ENCODE results near the gene GCSAM. TPM values are rescaled to one million over a fixed set of nuclear protein-coding genes. Genes with fewer than 3 reads are reported as not detected.

GCSAM gene
- total RNA-seq, 1 experiment from 2014 or later: not detected

GRCh38 chr3:112149136-112149535, 16.1 kb upstream of the GCSAM start:
- ChIA-PET POLR2A (ENCODE audit: unreplicated experiment) (no interaction called here), CTCF (no interaction called here)
- intact Hi-C loops (cut with micrococcal nuclease; ENCODE audit: unreplicated experiment): no loop called here

GRCh38 chr3:112143689-112144088, 10.6 kb upstream of the GCSAM start:
- H3K4me2 ChIP-seq: no peak overlapping the region
- no peak overlapping the region for H2AFZ ChIP-seq
- intact Hi-C loops (cut with micrococcal nuclease; ENCODE audit: unreplicated experiment): no loop called here
- no peaks in the 10 kb centered on the region for H3K79me2 ChIP-seq (ENCODE audit: low read depth)
- H3K9me2 ChIP-seq (ENCODE audit: insufficient read depth): no peaks in the 10 kb centered on the region
- 0 out of 2 replicates have a peak, but pooled peaks cover 4% of the 10 kb centered on the region for H3K9me3 ChIP-seq (ENCODE audit: insufficient read depth, low read depth)
- no peak for DNase-seq
- H3K27me3 ChIP-seq (ENCODE audit: insufficient read depth, low read depth): no peaks in the 10 kb centered on the region
- CTCF ChIA-PET: no interaction called here
- H3K4me1 ChIP-seq (replicated peaks; ENCODE audit: insufficient read depth): no peaks in the 10 kb centered on the region
- H3K36me3 ChIP-seq (ENCODE audit: low read depth): no peaks in the 10 kb centered on the region
- no peak overlapping the region for H3K4me3 ChIP-seq
- no peak for TF ChIP-seq CTCF (conservative IDR thresholded peaks at IDR 0.05)
- no peak for TF ChIP-seq EZH2 (IDR thresholded peaks at IDR 0.05; ENCODE audit: low read depth)
- H3F3A ChIP-seq (ENCODE audit: insufficient read depth, low read depth): no peaks in the 10 kb centered on the region
- H3K27ac ChIP-seq: no peak overlapping the region
- POLR2A ChIA-PET (ENCODE audit: unreplicated experiment): no interaction called here
- BruUV-seq (replicated peaks): no TSS peak
- no peaks in the 10 kb centered on the region for H4K20me1 ChIP-seq (ENCODE audit: insufficient read depth)

More at GRCh38 chr3:112149136-112149535, 16.1 kb upstream of the GCSAM start:
- Histone ChIP-seq H3K4me2 (no peak overlapping the region), H3K4me3 (no peak overlapping the region), H3K36me3 (ENCODE audit: low read depth) (no peaks in the 10 kb centered on the region), H3K79me2 (ENCODE audit: low read depth) (no peaks in the 10 kb centered on the region), H3K4me1 (replicated peaks; ENCODE audit: insufficient read depth) (no peaks in the 10 kb centered on the region), H4K20me1 (ENCODE audit: insufficient read depth) (no peaks in the 10 kb centered on the region), H3K27me3 (ENCODE audit: insufficient read depth, low read depth) (no peaks in the 10 kb centered on the region), H3F3A (ENCODE audit: insufficient read depth, low read depth) (no peaks in the 10 kb centered on the region), H2AFZ (no peak overlapping the region), H3K9me3 (ENCODE audit: insufficient read depth, low read depth) (0 out of 2 replicates have a peak, but pooled peaks cover 4% of the 10 kb centered on the region), H3K9me2 (ENCODE audit: insufficient read depth) (no peaks in the 10 kb centered on the region), H3K27ac (no peak overlapping the region)
- no TSS peak for BruUV-seq (replicated peaks)
- TF ChIP-seq EZH2 (IDR thresholded peaks at IDR 0.05; ENCODE audit: low read depth) (no peak), CTCF (conservative IDR thresholded peaks at IDR 0.05) (no peak)
- no peak for DNase-seq

GRCh38 chr3:112143251-112143650, 10.2 kb upstream of the GCSAM start:
- H3K4me1 ChIP-seq (replicated peaks; ENCODE audit: insufficient read depth): no peaks in the 10 kb centered on the region
- H3K36me3 ChIP-seq (ENCODE audit: low read depth): no peaks in the 10 kb centered on the region
- CTCF ChIA-PET: no interaction called here
- POLR2A ChIA-PET (ENCODE audit: unreplicated experiment): no interaction called here
- no peak overlapping the region for H2AFZ ChIP-seq
- intact Hi-C loops (cut with micrococcal nuclease; ENCODE audit: unreplicated experiment): no loop called here
- no peaks in the 10 kb centered on the region for H3F3A ChIP-seq (ENCODE audit: insufficient read depth, low read depth)
- TF ChIP-seq CTCF (conservative IDR thresholded peaks at IDR 0.05) (no peak), EZH2 (IDR thresholded peaks at IDR 0.05; ENCODE audit: low read depth) (no peak)
- no peak overlapping the region for H3K27ac ChIP-seq
- no peak overlapping the region for H3K4me3 ChIP-seq
- H3K4me2 ChIP-seq: no peak overlapping the region
- H3K27me3 ChIP-seq (ENCODE audit: insufficient read depth, low read depth): no peaks in the 10 kb centered on the region
- no peak for DNase-seq
- no peaks in the 10 kb centered on the region for H3K79me2 ChIP-seq (ENCODE audit: low read depth)
- no peaks in the 10 kb centered on the region for H4K20me1 ChIP-seq (ENCODE audit: insufficient read depth)
- H3K9me2 ChIP-seq (ENCODE audit: insufficient read depth): no peaks in the 10 kb centered on the region
- H3K9me3 ChIP-seq (ENCODE audit: insufficient read depth, low read depth): 0 out of 2 replicates have a peak, but pooled peaks cover 4% of the 10 kb centered on the region
- no TSS peak for BruUV-seq (replicated peaks)
